GM19455 (cell line): ENCODE results near the gene CEP78.

ENCODE experiments used
- ATAC-seq: cut with Tn5 transposase; IDR thresholded peaks from one replicate; pipeline ENCODE4 v1.9.1; 2021; ENCODE audit not compliant: unreplicated experiment

CEP78 gene

DNA sequence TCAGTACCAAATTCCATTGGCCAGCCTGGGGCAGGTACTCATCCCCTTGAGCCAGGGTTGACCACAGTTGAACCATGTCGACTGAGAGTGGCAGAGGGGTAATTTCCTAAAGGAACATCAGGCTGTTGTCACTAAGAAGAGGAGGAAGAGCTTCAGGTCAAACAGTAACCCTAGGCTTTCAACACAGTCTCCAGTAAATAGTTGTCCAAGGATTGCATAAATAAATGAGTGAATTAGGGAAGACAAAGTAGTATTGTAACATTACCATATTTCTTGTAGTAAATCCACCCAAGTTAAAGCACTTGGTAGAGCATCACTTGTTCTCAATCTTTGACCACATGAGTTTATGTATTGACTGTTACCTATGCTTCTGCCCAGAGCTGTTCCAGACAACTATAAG, 68.5 kb downstream of the CEP78 start:
- no peak for ATAC-seq

GRCh38 chr9:78306222-78307076, 70.6 kb downstream of the CEP78 start:
- no peak for ATAC-seq

DNA sequence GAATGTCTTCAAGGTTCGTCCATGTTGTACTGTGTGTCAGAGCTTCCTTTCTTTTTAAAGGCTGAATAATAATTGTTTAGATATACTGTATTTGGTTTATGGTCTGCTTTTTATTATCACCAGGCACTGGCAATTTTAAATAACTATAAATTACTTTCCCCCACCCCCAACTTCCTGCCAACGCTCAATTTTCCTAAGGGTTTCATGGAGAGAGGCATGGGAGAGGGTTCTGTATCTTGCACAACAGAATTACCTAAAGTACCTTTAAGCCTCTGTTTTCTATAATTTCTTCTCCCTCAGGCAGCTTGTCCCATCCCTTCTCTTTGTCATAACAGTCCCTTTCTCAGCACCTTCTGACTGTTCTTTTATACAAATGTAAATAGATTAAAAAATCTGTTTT, 71.5 kb downstream of the CEP78 start:
- ATAC-seq = no peak

DNA sequence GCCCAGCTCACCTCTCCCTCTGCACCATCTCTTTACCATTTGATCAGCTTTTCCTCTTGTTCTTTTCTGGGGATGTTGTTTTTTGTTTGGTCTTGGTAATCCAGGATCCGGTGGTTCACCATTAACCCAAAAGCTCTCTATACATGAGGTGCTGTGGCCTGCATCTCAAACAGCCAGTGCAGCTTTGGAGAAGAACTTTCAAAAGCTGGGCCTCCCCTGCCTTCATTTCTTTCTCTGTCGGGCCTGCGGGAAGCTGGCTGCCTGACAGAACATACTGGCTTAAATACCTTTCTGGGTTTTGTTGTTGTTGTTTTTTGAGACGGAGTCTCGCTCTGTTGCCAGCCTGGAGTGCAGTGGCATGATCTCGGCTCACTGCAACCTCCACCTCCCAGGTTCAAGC, 73.2 kb downstream of the CEP78 start:
- ATAC-seq = no peak

DNA sequence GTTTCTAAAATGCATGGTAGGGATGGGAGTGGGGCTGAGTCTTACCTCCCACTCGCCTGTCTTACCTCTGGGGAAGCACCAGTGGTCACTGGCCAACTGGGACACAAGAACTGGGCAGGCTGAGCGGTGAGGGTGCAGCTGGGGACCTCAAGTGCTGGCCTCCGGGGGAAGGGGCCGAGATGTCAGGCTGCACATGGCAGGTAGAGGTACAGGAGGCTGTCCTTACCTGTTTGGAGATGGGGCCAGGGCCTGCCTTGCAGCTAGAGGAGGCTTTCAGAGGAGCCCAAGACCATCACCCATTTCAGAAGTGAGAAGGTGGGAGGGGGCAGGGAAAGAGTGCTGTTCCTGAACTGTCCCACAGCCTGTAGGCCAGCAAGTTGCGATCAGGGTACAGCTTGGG, 75.2 kb downstream of the CEP78 start:
- ATAC-seq = no peak

GRCh38 chr9:78311886-78312524, 76.1 kb downstream of the CEP78 start:
- ATAC-seq = no peak

- no peak for ATAC-seq
Measured at GRCh38 chr9:78314550-78314949, 78.7 kb downstream of the CEP78 start.

- ATAC-seq = no peak
Measured at GRCh38 chr9:78314953-78315870, 79.3 kb downstream of the CEP78 start.

DNA sequence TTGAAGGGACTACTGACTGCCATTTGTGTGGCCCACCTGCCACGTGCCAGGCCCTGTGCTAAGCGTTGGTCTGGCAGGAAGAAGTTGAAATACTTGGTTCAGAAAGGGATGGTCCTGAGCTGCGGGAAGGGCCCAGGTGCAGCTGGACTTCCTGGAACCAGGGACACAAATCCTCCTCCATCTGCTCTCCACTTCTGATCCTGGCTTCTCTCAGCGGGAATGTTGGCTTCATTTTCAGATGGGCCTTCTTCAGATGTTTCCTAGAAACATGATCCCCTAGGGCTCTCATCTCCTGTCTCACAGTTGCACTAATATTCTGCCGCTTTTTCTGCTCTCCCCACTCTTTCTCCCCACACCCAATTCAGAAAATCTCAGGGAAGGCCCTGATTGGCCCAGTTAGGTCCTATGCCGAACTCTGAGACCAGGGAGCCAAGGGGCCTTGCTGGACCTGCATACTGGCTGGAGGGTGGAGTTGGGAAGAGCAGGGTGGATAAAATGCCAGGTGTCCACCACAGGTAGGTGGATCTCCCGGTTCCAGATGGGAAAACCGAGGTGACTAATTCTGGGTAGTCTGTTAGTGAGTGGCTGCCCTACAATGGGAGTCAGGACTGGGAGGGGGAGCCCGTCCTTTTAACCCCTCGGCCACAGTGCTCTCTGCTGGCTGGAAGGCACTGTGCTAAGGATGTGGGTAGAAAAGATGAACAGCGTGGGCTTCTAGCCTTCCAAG, 80.5 kb downstream of the CEP78 start:
- ATAC-seq = no peak

DNA sequence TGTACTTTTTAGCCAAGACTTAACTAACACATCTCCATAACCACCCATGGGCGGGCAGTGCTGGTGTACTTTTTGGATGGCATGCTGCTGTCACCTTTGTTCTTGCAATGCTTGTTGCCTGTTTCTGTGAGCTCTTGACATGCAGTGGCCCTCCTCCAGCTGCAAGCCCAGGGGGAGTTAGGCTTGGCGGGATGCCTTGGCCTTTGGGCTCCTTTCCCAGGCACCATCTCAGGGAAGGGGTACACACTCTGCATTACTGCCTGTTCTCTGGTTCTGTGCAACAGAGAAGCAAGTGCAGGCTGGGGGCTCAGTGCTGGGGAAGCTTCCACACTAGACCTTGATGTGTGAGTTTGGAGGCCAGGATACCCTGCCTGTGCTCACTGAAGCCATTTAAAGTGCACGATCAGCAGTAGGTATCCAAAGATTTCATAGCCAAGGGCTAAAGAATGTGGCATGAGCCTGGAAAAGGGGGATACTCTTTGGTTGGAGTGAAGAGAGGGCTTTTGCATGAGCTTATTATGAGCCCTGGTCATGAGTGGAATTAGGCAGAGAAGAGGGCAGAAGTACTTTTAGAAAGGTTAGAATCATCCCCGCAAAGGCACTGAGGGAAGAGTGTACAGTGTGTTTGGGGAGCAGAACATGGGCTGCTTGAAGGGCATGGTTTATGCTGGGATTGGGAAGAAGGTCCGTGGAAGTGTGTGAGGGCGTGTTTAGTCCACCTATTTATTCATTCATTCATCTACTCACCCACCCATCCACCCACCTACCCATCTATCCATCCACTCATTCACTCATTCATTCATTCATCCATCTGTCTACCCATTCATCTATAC, 83.5 kb downstream of the CEP78 start:
- no peak for ATAC-seq

DNA sequence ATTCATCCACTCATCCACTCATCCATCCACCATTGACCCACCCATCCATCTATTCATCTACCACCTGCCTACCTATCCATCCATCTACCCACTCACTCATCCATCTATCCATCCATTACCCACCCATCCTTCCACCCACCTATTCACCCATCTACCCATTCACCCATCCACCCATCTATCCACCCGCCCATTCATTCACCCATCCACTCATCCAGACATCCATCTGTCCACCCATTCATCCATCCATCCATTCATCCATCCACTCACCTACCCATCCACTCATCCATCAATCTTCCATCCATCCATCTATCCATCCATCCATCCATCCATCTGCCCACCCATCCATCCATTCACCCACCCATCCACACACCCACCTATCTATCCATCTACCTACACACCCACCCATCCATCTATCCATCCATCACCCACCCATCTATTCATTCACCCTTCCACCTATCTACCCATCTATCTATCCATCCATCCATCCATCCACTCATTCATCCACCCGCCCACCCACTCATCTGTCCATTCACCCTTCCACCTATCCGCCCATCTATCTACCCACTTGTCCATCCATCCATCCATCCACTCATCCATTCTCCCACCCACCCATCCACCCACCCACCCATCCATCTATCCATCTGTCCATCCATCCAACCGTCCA, 84.3 kb downstream of the CEP78 start:
- no peak for ATAC-seq

- ATAC-seq = no peak
Measured at GRCh38 chr9:78320875-78321496, 85.1 kb downstream of the CEP78 start.

GRCh38 chr9:78321505-78321904, 85.6 kb downstream of the CEP78 start:
- no peak for ATAC-seq

- no peak for ATAC-seq
Measured at GRCh38 chr9:78324068-78324650, 88.3 kb downstream of the CEP78 start.

DNA sequence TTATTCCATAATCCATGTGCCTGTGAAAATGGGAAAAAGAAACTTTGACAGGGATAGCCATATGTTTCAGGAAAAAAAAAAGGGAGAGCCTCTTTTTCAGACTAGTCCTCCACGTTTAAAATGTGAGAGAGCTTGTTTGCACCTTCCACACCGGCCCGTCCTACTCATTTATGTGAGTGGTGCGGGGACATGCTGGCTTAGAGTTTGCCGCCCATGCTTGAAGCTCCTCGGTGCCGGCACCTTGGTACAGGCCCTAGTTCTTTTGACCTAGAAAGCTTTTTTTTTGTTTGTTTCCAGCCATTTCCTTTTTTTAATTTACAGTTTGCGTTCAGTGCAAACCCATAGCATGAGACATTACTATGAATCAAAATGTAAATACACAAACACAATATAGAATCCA, 88.8 kb downstream of the CEP78 start:
- no peak for ATAC-seq

DNA sequence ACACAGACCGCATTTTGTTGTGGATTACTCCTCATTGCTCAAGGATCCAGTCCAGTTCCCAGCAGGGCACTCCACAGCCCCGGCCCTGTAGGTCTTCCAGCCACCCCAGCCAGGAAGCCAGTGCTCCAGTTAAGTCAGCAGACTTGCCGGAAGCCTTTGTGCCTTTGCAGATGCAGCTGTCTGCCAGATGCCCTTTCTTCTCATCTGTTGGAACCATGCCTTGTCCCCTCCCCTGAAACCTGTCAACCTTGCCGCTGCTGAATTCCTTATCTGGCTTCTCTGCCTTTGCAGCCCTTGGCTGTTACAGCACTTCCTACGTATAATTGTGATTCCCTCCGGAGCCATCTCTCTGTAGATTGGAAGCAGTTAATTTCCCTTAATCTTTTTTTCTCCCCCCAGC, 89.5 kb downstream of the CEP78 start:
- ATAC-seq = no peak

DNA sequence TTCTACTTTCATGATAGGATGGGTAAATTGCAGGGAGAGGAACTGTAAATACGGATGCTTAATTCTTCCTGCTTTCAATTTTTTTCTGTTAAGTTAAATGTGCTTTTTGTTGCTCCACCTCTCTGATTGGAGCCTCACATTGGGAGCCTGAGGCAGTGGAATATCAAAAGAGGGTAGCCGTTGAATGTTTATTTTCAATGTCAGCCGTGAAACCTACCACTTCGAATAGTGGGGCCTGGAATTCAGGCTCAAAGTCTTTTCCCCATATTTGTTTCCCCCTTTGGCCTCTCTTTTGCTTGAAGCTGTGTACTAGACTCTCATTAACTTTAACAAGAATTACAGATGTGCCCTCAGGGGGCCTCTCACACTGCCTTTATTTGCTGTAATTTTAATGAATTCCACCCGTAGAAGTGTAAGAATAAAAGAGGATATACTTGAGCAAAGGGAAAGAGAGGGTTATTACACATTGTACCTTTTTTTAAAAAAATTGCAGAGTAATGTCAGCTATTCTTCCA, 90.0 kb downstream of the CEP78 start:
- no peak for ATAC-seq

- ATAC-seq = no peak
Measured at GRCh38 chr9:78326564-78326963, 90.7 kb downstream of the CEP78 start.
